Measurements from ENCODE around the gene MRAP2.

- TF ChIP-seq CTCF (conservative IDR thresholded peaks at IDR 0.05; ENCODE audit: low read depth, low read length): no peak
- no peak for TF ChIP-seq EZH2 (IDR thresholded peaks at IDR 0.05; ENCODE audit: low read length, unreplicated experiment)
- TF ChIP-seq EZH2phosphoT487 (IDR thresholded peaks at IDR 0.05; ENCODE audit: borderline replicate concordance, low read length): no peak
These were observed 55.5 kb downstream of the MRAP2 start for GRCh38 chr6:84089081-84089480.

All from PC-3 (cell line).